ENCODE results near the gene AMD1.

GRCh38 chr6:110853754-110854477 is 20.7 kb upstream of the AMD1 start:
- TF ChIP-seq EZH2phosphoT487 (IDR thresholded peaks at IDR 0.05; ENCODE audit: low read depth): no peak
- TF ChIP-seq, protein P1, sequence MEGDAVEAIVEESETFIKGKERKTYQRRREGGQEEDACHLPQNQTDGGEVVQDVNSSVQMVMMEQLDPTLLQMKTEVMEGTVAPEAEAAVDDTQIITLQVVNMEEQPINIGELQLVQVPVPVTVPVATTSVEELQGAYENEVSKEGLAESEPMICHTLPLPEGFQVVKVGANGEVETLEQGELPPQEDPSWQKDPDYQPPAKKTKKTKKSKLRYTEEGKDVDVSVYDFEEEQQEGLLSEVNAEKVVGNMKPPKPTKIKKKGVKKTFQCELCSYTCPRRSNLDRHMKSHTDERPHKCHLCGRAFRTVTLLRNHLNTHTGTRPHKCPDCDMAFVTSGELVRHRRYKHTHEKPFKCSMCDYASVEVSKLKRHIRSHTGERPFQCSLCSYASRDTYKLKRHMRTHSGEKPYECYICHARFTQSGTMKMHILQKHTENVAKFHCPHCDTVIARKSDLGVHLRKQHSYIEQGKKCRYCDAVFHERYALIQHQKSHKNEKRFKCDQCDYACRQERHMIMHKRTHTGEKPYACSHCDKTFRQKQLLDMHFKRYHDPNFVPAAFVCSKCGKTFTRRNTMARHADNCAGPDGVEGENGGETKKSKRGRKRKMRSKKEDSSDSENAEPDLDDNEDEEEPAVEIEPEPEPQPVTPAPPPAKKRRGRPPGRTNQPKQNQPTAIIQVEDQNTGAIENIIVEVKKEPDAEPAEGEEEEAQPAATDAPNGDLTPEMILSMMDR (IDR thresholded peaks at IDR 0.05; ENCODE audit: low read depth, low read length): no peak
